Mammary epithelial cell (primary cell): Measurements from ENCODE around the gene MACIR.

ENCODE experiments used
- CTCF ChIP-seq, 2 donors: IDR thresholded peaks in 1 of 2; conservative IDR thresholded peaks in 1 of 2; 2 replicates each; pipeline ENCODE4 v1.5.1; 2011 to 2012; ENCODE audit warnings: inconsistent platforms in 2 of 2, low read length in 2 of 2, mild to moderate bottlenecking in 2 of 2, control low read depth in 1 of 2, low read depth in 1 of 2; ENCODE audit not compliant: insufficient read depth in 1 of 2; ENCODE audit errors: extremely low read depth in 1 of 2
- EZH2 ChIP-seq: IDR thresholded peaks from 2 replicates; pipeline ENCODE4 v1.6.1; 2012; ENCODE audit warnings: low read length, inconsistent platforms, borderline replicate concordance

GRCh38 chr5:103244398-103244797 lies 14.2 kb upstream of the MACIR start:
- TF ChIP-seq CTCF (conservative IDR thresholded peaks at IDR 0.05 in 1 of 2, IDR thresholded peaks at IDR 0.05 in 1 of 2; ENCODE audit: extremely low read depth in 1 of 2, insufficient read depth in 1 of 2, low read depth in 1 of 2, low read length in 2 of 2) (no peak), EZH2 (no peak)
